Fibroblast of lung (primary cell): ENCODE data around the gene SLC35E1. TPM values are rescaled to one million over a fixed set of nuclear protein-coding genes. Genes with fewer than 3 reads are reported as not detected.

Experiments
- DNase-seq, 2 donors: peaks; one replicate each; pipeline versions ENCODE4 v3.0.0 to v3.0.0-alpha.2; 2010; ENCODE audit warnings: low read depth in 2 of 2
- H2AFZ ChIP-seq: 2 replicates; pipeline ENCODE4 v1.5.1; 2012; ENCODE audit warnings: low read length, control low read depth, inconsistent platforms
- H3K27ac ChIP-seq: 2 replicates; pipeline ENCODE4 v1.5.1; 2011; ENCODE audit warnings: low read length, control low read depth; ENCODE audit not compliant: insufficient read depth
- H3K27me3 ChIP-seq: 2 replicates; pipeline ENCODE4 v1.5.1; 2011; ENCODE audit warnings: mild to moderate bottlenecking, low read length; ENCODE audit not compliant: control insufficient read depth, insufficient read depth
- H3K36me3 ChIP-seq: 2 replicates; pipeline ENCODE4 v1.5.1; 2011; ENCODE audit warnings: low read length; ENCODE audit not compliant: control insufficient read depth, insufficient read depth
- H3K4me1 ChIP-seq: 2 replicates; pipeline ENCODE4 v1.5.1; 2011; ENCODE audit warnings: low read length; ENCODE audit not compliant: control insufficient read depth, insufficient read depth; ENCODE audit errors: extremely low read depth
- H3K4me2 ChIP-seq: 2 replicates; pipeline ENCODE4 v1.5.1; 2011; ENCODE audit warnings: low read length, control low read depth; ENCODE audit not compliant: insufficient read depth; ENCODE audit errors: extremely low read depth
- H3K4me3 ChIP-seq, 4 experiments: fragments of 200-600 bp in 1 of 4; sonication (generic) in 1 of 4; replicated peaks in 1 of 4; 2 replicates each; pipeline ENCODE4 v1.5.1; 2011 to 2016; ENCODE audit warnings: low read length in 4 of 4, low read depth in 3 of 4, mild to moderate bottlenecking in 3 of 4, control low read depth in 2 of 4, inconsistent platforms in 1 of 4, mixed read lengths in 1 of 4; ENCODE audit not compliant: insufficient read depth in 1 of 4; ENCODE audit errors: control extremely low read depth in 1 of 4
- H3K79me2 ChIP-seq: 2 replicates; pipeline ENCODE4 v1.5.1; 2012; ENCODE audit warnings: mild to moderate bottlenecking, low read length, inconsistent platforms; ENCODE audit not compliant: control insufficient read depth, insufficient read depth
- H3K9ac ChIP-seq: 2 replicates; pipeline ENCODE4 v1.5.1; 2011; ENCODE audit warnings: mild to moderate bottlenecking, low read length, control low read depth; ENCODE audit not compliant: insufficient read depth
- H3K9me3 ChIP-seq: 2 replicates; pipeline ENCODE4 v1.5.1; 2012; ENCODE audit warnings: low read depth, low read length; ENCODE audit not compliant: control insufficient read depth, insufficient read depth
- H4K20me1 ChIP-seq: 2 replicates; pipeline ENCODE4 v1.5.1; 2011; ENCODE audit warnings: low read length; ENCODE audit not compliant: control insufficient read depth, insufficient read depth; ENCODE audit errors: extremely low read depth
- EZH2 ChIP-seq: IDR thresholded peaks from 2 replicates; pipeline ENCODE4 v1.5.1; 2012; ENCODE audit warnings: low read length, control low read depth, mild to moderate bottlenecking; ENCODE audit errors: missing control alignments
- polyA plus RNA-seq, 2 donors: library from polyadenylated mRNA; depleted of rRNA in 1 of 2; stranded (reverse) in 1 of 2; unstranded in 1 of 2; fragments of >200 nt; gene quantifications; 2 replicates each; pipeline ENCODE4 v1.2.1, GENCODE V29; 2011 to 2012; ENCODE audit warnings: missing spikeins in 1 of 2
- total RNA-seq: library from RNA; depleted of rRNA; stranded (reverse); fragments of >200 nt; gene quantifications from 2 replicates; pipeline ENCODE4 v1.2.1, GENCODE V29; 2014
- TF ChIP-seq, protein P1 (sequence below), 2 donors: IDR thresholded peaks in 1 of 2; conservative IDR thresholded peaks in 1 of 2; 1 replicate in 1 of 2; 2 replicates in 1 of 2; pipeline ENCODE4 v1.5.1; 2011 to 2012; ENCODE audit warnings: low read length in 2 of 2, control low read depth in 1 of 2, inconsistent platforms in 1 of 2, low read depth in 1 of 2, mild to moderate bottlenecking in 1 of 2

Gene SLC35E1
- total and polyA plus RNA-seq, 2 donors (not counting 1 experiment from before 2014, with no cell fraction given): 19.0 to 36.1 TPM

- H3K9me3 ChIP-seq: no peaks in the 10 kb centered on the region
- H3K27me3 ChIP-seq: no peaks in the 10 kb centered on the region
- H3K4me1 ChIP-seq: no peaks in the 10 kb centered on the region
- no peak for TF ChIP-seq EZH2
- TF ChIP-seq, protein P1, sequence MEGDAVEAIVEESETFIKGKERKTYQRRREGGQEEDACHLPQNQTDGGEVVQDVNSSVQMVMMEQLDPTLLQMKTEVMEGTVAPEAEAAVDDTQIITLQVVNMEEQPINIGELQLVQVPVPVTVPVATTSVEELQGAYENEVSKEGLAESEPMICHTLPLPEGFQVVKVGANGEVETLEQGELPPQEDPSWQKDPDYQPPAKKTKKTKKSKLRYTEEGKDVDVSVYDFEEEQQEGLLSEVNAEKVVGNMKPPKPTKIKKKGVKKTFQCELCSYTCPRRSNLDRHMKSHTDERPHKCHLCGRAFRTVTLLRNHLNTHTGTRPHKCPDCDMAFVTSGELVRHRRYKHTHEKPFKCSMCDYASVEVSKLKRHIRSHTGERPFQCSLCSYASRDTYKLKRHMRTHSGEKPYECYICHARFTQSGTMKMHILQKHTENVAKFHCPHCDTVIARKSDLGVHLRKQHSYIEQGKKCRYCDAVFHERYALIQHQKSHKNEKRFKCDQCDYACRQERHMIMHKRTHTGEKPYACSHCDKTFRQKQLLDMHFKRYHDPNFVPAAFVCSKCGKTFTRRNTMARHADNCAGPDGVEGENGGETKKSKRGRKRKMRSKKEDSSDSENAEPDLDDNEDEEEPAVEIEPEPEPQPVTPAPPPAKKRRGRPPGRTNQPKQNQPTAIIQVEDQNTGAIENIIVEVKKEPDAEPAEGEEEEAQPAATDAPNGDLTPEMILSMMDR (conservative IDR thresholded peaks at IDR 0.05 in 1 of 2, IDR thresholded peaks at IDR 0.05 in 1 of 2; ENCODE audit: low read depth in 1 of 2, low read length in 2 of 2): no peak
- H3K4me3 ChIP-seq: no peak overlapping the region
- H3K4me2 ChIP-seq: no peak overlapping the region
- H4K20me1 ChIP-seq: no peaks in the 10 kb centered on the region
- DNase-seq: no peak
- no peaks in the 10 kb centered on the region for H3K79me2 ChIP-seq
- H3K9ac ChIP-seq: no peak overlapping the region
- H3K36me3 ChIP-seq: peaks cover 47% of the 10 kb centered on the region
- H3K27ac ChIP-seq: no peak overlapping the region
- no peak overlapping the region for H2AFZ ChIP-seq
Observed at GRCh38 chr19:16521715-16522289, 50.4 kb downstream of the SLC35E1 start.

GRCh38 chr19:16520986-16521624 lies 51.1 kb downstream of the SLC35E1 start:
- no peak overlapping the region for H3K27ac ChIP-seq
- H3K4me2 ChIP-seq: no peak overlapping the region
- TF ChIP-seq, protein P1 (conservative IDR thresholded peaks at IDR 0.05 in 1 of 2, IDR thresholded peaks at IDR 0.05 in 1 of 2; ENCODE audit: low read depth in 1 of 2, low read length in 2 of 2): no peak
- TF ChIP-seq EZH2: no peak
- H3K36me3 ChIP-seq: peaks cover 47% of the 10 kb centered on the region
- no peak overlapping the region for H3K9ac ChIP-seq
- DNase-seq: no peak
- H3K27me3 ChIP-seq: no peaks in the 10 kb centered on the region
- H3K4me1 ChIP-seq: no peaks in the 10 kb centered on the region
- H3K9me3 ChIP-seq: no peaks in the 10 kb centered on the region
- H2AFZ ChIP-seq: no peak overlapping the region
- H3K79me2 ChIP-seq: no peaks in the 10 kb centered on the region
- no peaks in the 10 kb centered on the region for H4K20me1 ChIP-seq
- no peak overlapping the region for H3K4me3 ChIP-seq

DNA sequence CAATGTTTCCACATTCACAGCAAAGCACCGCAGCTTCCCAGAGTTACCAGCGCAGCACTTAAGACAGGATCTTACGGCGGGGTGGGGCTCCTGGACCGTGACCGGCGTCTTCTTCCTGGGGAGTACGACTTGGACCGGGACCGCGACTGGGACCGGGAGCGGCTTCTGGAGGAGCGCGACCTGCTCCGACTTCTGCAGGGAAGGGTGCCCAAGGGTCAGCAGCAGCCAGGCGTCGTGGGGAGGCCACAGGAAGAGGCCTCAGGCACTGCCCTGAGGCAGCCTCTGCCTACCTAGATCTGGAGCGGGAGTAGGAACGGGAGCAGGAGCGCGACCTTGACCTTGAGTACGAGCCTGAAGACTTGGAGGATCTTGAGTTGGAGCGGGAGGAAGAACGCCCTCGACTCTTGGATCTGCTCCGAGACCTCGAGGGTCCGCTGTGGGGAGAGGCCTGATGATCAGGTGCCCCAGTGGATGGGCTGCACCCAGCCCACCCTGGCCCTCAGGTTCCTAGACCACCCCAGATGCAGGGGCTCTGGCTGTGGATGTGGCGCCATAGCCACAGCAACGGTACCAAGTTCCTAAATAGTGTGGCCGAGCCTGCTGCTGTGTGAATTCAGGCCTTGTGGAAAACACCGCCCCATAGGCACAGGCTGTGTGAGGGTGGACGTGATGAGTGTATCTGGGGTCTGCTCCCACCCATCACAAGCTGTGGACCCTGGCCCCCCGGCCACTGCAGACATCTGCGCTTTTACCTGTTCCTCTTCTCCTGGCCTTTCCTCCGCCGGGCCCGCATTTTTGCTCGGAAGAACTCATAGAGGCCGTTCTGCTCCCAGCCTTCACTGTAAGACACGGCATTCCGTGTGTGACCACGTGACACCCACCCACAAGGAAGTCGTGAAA lies 51.9 kb downstream of the SLC35E1 start:
- H3K9ac ChIP-seq: no peak overlapping the region
- no peaks in the 10 kb centered on the region for H3K79me2 ChIP-seq
- H2AFZ ChIP-seq: no peak overlapping the region
- H3K4me1 ChIP-seq: no peaks in the 10 kb centered on the region
- no peak overlapping the region for H3K4me3 ChIP-seq
- peaks cover 42% of the 10 kb centered on the region for H3K36me3 ChIP-seq
- TF ChIP-seq EZH2: no peak
- TF ChIP-seq, protein P1 (conservative IDR thresholded peaks at IDR 0.05 in 1 of 2, IDR thresholded peaks at IDR 0.05 in 1 of 2; ENCODE audit: low read depth in 1 of 2, low read length in 2 of 2): no peak
- H4K20me1 ChIP-seq: no peaks in the 10 kb centered on the region
- H3K9me3 ChIP-seq: no peaks in the 10 kb centered on the region
- no peak overlapping the region for H3K27ac ChIP-seq
- H3K27me3 ChIP-seq: no peaks in the 10 kb centered on the region
- no peak overlapping the region for H3K4me2 ChIP-seq
- no peak for DNase-seq
